ENCODE measurements around the gene SIK1.

Gene SIK1

DNA sequence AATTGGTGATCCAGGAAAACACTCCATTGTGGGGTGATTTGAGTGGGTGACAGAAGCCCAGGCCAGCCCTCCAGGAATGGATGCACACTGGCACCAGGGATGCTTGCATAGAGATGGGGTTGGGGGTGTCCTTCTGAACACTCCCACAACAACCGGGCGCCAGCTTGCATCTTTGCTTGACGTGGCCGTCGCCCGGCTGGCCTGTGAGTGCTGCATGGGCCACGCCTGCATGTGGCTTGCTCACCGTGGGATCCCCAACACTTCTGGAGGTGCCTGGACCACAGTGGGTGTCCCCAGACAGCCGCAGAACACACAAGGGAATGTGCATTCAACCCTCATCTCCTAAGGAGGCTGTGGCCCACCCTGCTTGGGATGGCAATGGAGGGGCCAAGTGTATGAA lies 55.1 kb downstream of the SIK1 start:
- no peaks in the 10 kb centered on the region for H3K27me3 Mint-ChIP-seq
- no peak overlapping the region for H3K27ac Mint-ChIP-seq
- H3K4me1 Mint-ChIP-seq (ENCODE audit: low read depth in 2 of 2), result peaks cover 0 to 2% of the 10 kb centered on the region in 2 donors
- no peak overlapping the region for H3K4me3 Mint-ChIP-seq
- no peaks in the 10 kb centered on the region for H3K36me3 Mint-ChIP-seq (ENCODE audit: insufficient read depth)
- no peak for ATAC-seq (replicated peaks)
- no peaks in the 10 kb centered on the region for H3K9me3 Mint-ChIP-seq
- no peak for DNase-seq

DNA sequence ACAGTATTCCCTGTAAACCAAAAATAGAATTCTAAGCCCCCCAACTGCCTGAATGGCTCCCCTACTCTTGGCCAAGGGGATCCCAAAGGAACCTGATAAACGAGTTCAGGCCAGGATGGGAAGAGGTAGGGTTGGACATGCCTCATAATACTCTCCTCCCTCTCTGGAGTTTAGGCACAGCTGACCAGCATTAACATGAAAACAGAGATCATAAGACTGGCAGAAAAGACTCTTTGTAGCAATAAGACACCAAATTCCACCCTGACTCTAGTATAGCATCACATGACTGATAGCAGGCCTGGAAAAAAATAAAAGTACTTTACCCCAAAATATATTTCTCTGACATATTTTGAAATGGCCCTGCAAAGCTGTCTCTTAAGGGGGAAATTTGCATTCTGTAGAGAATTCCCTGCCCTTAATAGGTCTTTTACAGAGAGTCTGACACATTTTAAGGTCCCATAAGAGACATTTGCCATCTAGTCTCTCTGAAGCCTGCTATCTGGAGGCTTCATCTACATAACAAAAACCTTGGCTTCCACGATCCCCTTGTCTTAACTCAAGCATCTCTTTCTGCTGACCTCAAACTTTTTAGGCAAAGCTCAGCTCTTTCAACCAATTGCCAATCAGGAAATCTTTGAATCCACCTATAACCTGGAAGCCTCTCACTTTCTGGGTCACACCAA lies 55.9 kb downstream of the SIK1 start:
- no peak overlapping the region for H3K27ac Mint-ChIP-seq
- DNase-seq (no peak), ATAC-seq (replicated peaks) (no peak)
- no peaks in the 10 kb centered on the region for H3K36me3 Mint-ChIP-seq (ENCODE audit: insufficient read depth)
- no peaks in the 10 kb centered on the region for H3K9me3 Mint-ChIP-seq
- peaks cover 0 to 2% of the 10 kb centered on the region in 2 donors for H3K4me1 Mint-ChIP-seq (ENCODE audit: low read depth in 2 of 2)
- H3K4me3 Mint-ChIP-seq, result no peak overlapping the region
- no peaks in the 10 kb centered on the region for H3K27me3 Mint-ChIP-seq

DNA sequence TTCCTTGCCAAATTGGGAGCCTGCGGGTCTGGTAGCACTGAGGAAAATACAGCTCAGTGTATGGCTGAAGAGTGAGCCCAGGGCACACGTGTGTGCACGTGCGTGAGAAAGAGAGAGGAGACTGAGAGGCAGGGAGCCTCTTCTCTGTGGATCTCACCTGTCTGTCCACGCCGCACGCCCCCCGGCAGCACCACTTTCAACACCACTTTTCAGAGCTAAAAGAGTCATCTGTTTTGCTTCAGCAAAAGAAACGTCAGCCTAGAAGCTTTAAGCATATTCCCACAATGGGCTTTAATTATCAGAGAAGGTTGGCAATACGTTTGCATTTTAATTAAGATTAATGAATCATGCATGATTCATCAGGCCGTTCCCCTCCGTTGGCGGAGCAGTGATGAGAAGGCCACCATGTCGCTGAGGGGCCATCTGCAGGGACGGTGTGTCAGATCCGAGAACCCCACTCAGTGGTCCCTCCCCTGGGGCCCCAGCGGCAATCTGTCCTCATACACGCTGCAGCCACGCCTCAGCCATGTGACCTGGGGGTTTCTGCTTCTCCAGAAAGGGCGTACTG lies 56.8 kb downstream of the SIK1 start:
- DNase-seq (no peak), ATAC-seq (replicated peaks) (no peak)
- no peak overlapping the region for H3K4me3 Mint-ChIP-seq
- no peaks in the 10 kb centered on the region for H3K36me3 Mint-ChIP-seq (ENCODE audit: insufficient read depth)
- H3K27ac Mint-ChIP-seq, result no peak overlapping the region
- no peaks in the 10 kb centered on the region for H3K9me3 Mint-ChIP-seq
- no peaks in the 10 kb centered on the region for H3K27me3 Mint-ChIP-seq
- H3K4me1 Mint-ChIP-seq (ENCODE audit: low read depth in 2 of 2), result peaks cover 0 to 2% of the 10 kb centered on the region in 2 donors

DNA sequence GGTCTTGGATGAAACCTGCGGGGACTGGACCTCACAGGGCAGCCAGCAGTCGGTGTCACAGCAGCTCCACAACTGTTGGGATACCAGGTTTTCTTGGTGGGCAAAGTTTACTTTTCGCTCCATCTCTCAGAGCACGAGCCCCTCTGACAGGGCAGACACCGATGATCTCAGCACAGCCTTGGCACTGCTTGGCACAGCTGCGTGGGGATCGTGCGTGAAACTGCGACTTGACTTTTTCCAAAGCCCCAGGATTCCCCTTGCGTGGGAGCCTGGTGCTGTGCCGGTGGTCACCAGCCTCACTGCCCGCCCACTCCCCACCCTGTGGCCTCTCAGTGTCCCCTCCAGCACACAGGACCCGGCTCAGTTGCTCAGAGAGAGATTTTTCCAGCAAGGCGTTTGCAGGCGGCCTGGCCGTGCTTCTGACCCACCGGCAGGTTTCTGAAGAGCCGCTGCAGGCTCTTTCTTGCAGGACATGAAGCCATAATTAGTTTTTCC lies 57.3 kb downstream of the SIK1 start:
- ATAC-seq (replicated peaks) (no peak), DNase-seq (no peak)
- H3K36me3 Mint-ChIP-seq (ENCODE audit: insufficient read depth), result no peaks in the 10 kb centered on the region
- H3K9me3 Mint-ChIP-seq, result no peaks in the 10 kb centered on the region
- H3K4me1 Mint-ChIP-seq (ENCODE audit: low read depth in 2 of 2), result peaks cover 0 to 2% of the 10 kb centered on the region in 2 donors
- H3K27ac Mint-ChIP-seq, result peak overlapping the region in 1 of 2 donors; percentile 53
- H3K27me3 Mint-ChIP-seq, result no peaks in the 10 kb centered on the region
- no peak overlapping the region for H3K4me3 Mint-ChIP-seq

DNA sequence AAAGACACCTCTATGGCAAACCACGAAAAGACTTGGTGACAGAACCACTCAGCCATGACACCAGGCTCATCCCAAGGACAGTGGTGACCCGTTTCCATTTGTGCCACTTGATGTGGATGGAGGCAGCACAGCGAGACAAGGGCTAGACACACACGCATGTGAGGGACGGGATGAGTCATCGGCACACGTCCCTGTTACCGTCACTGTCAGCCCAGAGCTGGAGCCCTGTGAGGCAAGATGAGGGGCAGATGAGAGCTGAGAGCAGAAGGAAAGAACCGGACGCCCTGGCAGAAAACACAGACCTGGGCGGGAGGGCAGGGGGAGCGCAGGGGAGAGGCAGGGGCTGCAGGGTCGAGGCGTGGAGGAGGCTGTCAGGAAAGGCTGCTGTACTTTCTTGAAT lies 57.8 kb downstream of the SIK1 start:
- Mint-ChIP-seq H3K27ac (peak overlapping the region in 1 of 2 donors; percentile 53), H3K27me3 (no peaks in the 10 kb centered on the region), H3K9me3 (no peaks in the 10 kb centered on the region), H3K36me3 (ENCODE audit: insufficient read depth) (no peaks in the 10 kb centered on the region), H3K4me1 (ENCODE audit: low read depth in 2 of 2) (peaks cover 0 to 2% of the 10 kb centered on the region in 2 donors), H3K4me3 (no peak overlapping the region)
- ATAC-seq (replicated peaks) (peak; percentile 89), DNase-seq (no peak)

DNA sequence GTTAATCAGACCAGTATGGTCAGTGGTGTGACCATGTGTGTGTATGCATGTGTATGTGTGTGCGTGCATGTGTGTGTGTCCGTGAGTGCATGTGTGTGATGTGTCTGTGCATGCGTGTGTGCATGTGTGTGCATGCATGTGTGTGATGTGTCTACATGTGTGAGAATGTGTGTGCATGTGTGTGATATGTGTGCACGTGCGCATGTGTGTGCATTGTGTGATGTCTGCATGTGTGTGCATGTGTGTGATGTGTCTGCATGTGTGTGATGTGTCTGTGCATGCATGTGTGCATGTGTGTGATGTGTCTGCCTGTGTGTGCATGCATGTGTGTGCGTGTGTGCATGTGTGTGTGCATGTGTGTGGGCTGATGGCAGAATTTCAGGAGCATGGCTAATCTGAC lies 58.2 kb downstream of the SIK1 start:
- Mint-ChIP-seq H3K4me3 (no peak overlapping the region), H3K4me1 (ENCODE audit: low read depth in 2 of 2) (peaks cover 0 to 2% of the 10 kb centered on the region in 2 donors), H3K36me3 (ENCODE audit: insufficient read depth) (no peaks in the 10 kb centered on the region), H3K9me3 (no peaks in the 10 kb centered on the region), H3K27me3 (no peaks in the 10 kb centered on the region), H3K27ac (peak overlapping the region in 1 of 2 donors; percentile 53)
- DNase-seq (no peak), ATAC-seq (replicated peaks) (no peak)

DNA sequence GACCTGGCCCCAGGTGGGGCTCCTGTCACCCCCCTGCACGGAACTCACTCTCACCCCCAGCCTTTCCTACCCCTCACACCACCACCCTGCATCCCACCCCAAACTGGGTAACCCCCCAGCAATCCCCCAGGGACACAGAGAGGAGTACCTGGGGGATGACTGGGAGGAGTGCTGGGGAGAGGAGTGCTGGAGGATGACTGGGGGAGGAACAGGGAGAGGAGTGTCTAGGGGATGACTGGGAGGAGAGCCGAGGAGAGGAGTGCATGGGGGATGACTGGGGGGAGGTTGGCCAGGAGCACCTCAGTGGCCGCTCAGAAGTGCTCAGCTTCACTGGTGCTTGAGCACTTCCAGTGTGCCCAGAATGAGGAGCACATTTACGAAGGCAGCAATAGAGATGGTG lies 59.1 kb downstream of the SIK1 start:
- ATAC-seq (replicated peaks) (no peak), DNase-seq (no peak)
- Mint-ChIP-seq H3K4me1 (ENCODE audit: low read depth in 2 of 2) (peaks cover 2 to 3% of the 10 kb centered on the region in 2 donors), H3K4me3 (no peak overlapping the region), H3K27ac (no peak overlapping the region), H3K9me3 (no peaks in the 10 kb centered on the region), H3K27me3 (peaks cover 0 to 1% of the 10 kb centered on the region in 2 donors), H3K36me3 (ENCODE audit: insufficient read depth) (no peaks in the 10 kb centered on the region)

DNA sequence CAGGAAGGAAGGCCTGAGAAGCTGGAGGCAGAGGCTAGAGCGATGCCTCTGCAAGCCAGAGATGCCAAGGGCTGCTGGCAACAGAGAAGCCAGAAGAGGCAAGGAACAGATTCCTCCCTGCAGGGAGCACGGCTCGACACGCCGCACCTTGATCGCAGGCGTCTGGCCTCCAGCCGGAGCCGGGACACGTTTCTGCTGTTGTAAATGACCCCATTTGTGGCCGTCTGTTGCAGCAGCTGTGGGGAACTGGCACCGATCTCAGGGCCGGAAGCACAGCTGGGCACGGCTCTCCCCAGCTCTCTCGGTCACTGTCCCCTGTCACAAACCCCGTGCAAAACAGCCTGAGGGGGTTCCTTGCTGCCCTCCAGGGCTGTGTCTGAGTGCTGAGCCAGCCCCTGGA lies 59.6 kb downstream of the SIK1 start:
- peak overlapping the region in 1 of 2 donors; percentile 56 for H3K27ac Mint-ChIP-seq
- H3K36me3 Mint-ChIP-seq (ENCODE audit: insufficient read depth), result peaks cover 3% of the 10 kb centered on the region
- no peak for ATAC-seq (replicated peaks)
- no peak overlapping the region for H3K4me3 Mint-ChIP-seq
- H3K9me3 Mint-ChIP-seq, result no peaks in the 10 kb centered on the region
- peaks cover 0 to 7% of the 10 kb centered on the region in 2 donors for H3K27me3 Mint-ChIP-seq
- H3K4me1 Mint-ChIP-seq (ENCODE audit: low read depth in 2 of 2), result peaks cover 7 to 8% of the 10 kb centered on the region in 2 donors
- no peak for DNase-seq

DNA sequence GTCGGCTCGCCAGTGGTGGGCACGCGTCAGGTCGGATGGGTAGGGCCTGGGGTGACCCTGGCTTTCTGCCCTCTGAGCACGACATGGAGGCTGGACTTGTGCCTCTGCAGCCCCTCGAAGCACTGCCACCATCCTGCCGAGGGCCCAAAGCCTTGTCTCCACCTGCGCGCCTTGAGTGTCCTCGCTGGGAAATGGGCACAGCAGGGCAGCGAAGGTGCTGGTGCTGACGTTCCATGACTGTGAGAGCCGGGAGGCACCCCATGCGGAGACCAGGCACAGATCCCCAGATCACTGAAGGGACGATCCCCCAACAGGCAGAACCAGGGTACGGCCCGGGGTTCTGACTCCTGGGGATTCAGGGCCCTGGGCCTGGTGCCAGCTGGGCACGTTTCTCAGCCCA lies 60.3 kb downstream of the SIK1 start:
- Mint-ChIP-seq H3K4me3 (no peak overlapping the region), H3K4me1 (ENCODE audit: low read depth in 2 of 2) (peaks cover 11 to 15% of the 10 kb centered on the region in 2 donors), H3K27me3 (peaks cover 0 to 8% of the 10 kb centered on the region in 2 donors), H3K9me3 (no peaks in the 10 kb centered on the region), H3K27ac (peak overlapping the region in 1 of 2 donors; percentile 56), H3K36me3 (ENCODE audit: insufficient read depth) (peaks cover 5% of the 10 kb centered on the region)
- ATAC-seq (replicated peaks), result no peak
- no peak for DNase-seq

DNA sequence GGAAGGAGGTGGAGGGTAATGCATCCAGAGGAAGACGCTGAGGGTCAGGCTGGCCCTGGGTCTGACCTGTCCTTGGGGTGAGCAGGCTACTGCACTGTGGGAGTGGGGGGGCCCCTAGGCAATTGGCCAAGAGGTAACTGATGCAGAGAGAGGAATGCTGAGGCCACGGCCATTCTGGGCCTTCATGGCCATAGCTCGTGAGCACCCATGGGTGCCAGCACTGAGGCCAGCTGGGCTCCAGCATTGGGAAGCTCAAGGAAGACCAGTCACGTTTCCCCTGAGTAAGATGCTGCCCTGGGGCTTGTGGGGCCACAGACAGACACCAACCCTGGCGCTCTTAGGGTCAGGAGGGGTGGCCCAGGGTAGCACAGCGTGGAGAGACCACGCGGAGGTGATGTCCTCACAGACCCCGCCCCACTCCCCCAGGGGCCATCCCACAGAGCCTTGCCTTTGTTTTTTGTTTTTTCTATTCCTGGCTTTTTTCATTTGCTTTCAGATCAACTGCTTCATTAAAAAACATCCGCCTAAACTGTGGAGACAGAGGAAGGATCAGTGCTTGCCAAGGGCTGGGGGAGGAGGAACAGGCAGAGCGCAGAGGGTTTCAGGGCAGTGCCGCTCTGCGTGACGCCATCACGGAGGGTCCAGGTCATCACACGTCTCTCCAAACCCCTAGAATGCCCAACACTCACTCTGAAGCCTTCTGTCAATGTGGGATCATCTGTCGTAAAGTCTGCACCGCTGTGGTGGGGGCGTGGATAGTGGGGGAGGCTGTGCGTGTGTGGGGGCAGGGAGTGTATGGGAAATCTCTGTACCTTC lies 61.1 kb downstream of the SIK1 start:
- Mint-ChIP-seq H3K9me3 (no peaks in the 10 kb centered on the region), H3K36me3 (ENCODE audit: insufficient read depth) (peaks cover 6% of the 10 kb centered on the region), H3K27me3 (peaks cover 0 to 8% of the 10 kb centered on the region in 2 donors), H3K27ac (peak overlapping the region in 1 of 2 donors; percentile 47), H3K4me1 (ENCODE audit: low read depth in 2 of 2) (peaks cover 16 to 19% of the 10 kb centered on the region in 2 donors), H3K4me3 (no peak overlapping the region)
- no peak for ATAC-seq (replicated peaks)
- DNase-seq, result no peak

DNA sequence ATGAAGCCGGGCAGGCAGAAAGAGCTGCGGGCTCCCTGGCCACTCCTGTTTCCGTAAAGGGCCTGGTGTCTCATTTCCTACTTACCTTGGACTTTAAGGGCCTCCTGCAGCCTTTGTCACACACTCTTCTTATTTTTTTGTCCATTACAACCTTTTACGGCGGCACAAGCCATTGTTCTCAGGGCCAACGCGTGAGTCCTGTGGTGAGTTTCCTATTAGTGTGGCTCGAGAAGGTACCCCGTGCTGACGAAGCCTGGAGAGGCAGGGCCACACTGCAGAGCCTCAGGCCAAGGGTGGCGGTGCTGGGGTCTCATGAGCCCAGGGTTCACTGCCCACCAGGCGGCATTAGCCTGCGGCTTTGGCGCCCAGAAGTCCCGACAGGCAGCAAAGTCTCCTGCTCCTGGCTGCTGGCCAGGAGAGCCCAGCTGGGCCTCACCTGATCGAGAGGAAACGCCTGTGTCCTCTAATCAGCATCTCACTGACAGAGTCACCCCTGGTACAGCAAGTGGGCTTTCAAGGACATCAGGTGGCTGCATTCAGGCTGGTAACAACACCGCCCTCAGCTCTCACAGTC lies 62.0 kb downstream of the SIK1 start:
- Mint-ChIP-seq H3K36me3 (ENCODE audit: insufficient read depth) (peaks cover 6% of the 10 kb centered on the region), H3K27me3 (peaks cover 0 to 8% of the 10 kb centered on the region in 2 donors), H3K27ac (peak overlapping the region in 1 of 2 donors; percentile 47), H3K4me3 (no peak overlapping the region), H3K9me3 (no peaks in the 10 kb centered on the region), H3K4me1 (ENCODE audit: low read depth in 2 of 2) (peaks cover 16 to 19% of the 10 kb centered on the region in 2 donors)
- no peak for ATAC-seq (replicated peaks)
- no peak for DNase-seq
